NCI-H510A treated with DMSO at 0.1 percent for 48 hours (cell line): ENCODE results near the gene RAP1A.

Source experiments
- DNase-seq: peaks from one replicate; lab custom pipeline; 2025; lab: John Stamatoyannopoulos, UW

Gene RAP1A

GRCh38 chr1:111720274-111720976 is 100.8 kb downstream of the RAP1A start:
- no peak for DNase-seq

- no peak for DNase-seq
Observed at GRCh38 chr1:111720977-111721786, 101.6 kb downstream of the RAP1A start.

DNA sequence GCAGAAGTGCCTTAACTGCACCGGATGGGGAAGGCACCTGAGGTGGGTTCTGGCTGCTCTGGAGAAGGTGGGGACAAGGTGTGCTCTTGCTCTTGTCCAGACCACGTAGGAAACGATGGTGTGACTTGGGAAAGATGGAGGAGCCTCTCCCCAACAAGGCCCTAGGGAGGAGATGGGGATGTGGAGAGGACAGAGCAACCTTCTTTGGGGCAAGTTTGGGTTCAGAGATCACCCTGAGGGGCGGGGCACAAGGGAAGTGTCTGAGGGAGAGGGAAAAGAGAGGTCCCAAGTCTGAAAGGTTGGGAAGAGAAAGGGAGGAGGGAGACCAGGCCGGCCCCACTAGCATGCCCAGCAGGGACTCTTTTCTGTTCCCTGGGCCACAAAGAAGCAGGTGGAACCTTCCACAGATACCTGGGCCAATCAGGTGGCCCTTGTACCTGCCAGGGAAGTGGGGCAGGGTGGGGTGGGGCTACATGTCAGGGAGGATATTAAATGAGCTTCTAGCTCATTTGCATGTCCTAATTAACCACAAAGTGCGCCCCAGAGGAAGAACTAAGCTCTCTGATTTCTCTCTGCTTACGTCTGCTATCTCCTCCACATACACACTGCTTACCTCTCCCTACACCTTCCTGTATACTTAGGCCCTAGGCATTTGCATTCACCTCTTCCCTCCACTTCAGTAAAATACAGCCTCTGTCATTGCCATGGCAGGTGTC is 103.7 kb downstream of the RAP1A start:
- DNase-seq = no peak

- no peak for DNase-seq
Observed at GRCh38 chr1:111723871-111724270, 104.3 kb downstream of the RAP1A start.

GRCh38 chr1:111725192-111725591 is 105.6 kb downstream of the RAP1A start:
- DNase-seq = no peak

DNA sequence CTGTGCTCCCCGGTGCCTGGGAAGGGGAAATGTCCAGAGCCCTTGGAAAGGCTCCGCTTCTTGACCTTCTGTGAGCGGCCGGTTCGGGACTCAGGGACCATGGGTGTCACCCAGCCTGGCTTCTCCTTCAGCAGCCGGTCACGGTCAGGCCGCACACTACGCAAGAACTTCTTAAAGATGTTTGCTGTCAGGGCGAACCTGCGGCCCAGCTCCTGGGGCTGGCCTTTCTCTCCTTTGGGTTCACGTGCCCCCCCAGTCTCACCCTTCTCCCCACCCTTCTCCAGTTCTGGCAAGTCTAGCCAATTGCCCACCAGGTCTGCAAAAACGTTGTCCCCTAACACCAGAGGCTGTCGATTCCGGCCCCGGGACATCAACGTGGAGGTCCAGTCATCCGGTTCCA is 107.5 kb downstream of the RAP1A start:
- no peak for DNase-seq

GRCh38 chr1:111729271-111729921 is 109.8 kb downstream of the RAP1A start:
- no peak for DNase-seq

- DNase-seq = no peak
Observed at GRCh38 chr1:111729946-111730681, 110.5 kb downstream of the RAP1A start.

GRCh38 chr1:111730706-111731105 is 111.1 kb downstream of the RAP1A start:
- DNase-seq = no peak

DNA sequence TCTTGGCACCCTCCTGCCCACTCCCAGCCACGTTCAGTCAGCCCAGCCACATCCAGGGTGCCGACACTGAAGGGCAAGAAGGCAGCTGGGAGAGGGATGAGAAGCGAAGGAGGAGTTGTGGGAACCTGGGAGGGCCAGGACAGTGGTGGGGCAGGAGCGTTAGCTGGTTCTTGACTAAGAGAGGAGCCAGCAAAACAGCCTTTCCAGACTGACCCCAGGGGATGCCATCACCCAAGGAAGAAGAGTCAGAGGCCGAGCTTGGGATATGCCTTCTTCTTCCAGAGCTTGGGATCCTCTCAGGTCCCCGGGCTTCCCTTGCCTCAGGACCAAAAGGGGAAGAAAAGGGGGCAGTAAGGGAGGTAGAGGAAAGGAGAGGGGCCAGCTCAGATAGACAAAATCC is 112.4 kb downstream of the RAP1A start:
- no peak for DNase-seq

DNA sequence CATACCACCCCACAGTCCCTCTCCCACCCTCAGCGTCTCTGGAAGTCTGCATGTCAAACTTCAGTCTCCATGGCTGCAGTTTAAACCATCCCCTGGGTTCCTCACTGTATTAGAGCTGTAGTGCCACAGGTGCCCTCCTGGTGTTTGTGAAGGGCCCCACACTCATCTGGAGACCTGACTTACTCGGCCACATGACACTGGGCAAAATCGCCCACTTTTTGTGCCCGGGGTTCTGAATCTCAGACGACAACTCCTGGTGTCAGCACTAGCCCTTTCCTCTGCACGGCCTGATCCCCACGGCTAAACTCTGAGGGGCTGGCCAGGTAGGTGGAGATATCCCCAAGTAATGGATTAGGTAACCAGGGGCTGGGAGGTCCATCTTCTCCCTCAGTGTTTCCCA is 113.1 kb downstream of the RAP1A start:
- no peak for DNase-seq

GRCh38 chr1:111733183-111733991 is 113.8 kb downstream of the RAP1A start:
- peak; percentile 60 for DNase-seq

- no peak for DNase-seq
Observed at GRCh38 chr1:111733992-111734341, 114.4 kb downstream of the RAP1A start.

DNA sequence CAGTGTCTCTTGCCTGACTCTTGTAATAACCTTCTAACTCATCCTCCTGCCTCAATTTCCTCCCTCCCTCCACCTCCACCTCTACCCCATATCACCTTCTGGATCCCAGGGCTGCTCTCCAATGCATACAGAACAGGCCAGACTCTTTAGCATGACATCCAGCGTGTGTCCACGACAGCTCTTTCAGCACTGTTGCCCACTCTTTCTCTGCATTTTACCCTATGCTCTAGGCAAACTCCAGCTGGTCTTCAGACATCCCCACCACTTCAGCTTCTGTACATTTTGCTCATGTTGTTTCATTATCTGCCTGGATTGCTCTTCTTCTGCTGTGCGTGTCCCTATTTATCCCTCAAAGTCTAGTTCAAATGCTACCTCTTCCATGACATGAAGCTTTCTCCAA is 114.8 kb downstream of the RAP1A start:
- no peak for DNase-seq

- no peak for DNase-seq
Observed at GRCh38 chr1:111734856-111735255, 115.3 kb downstream of the RAP1A start.

DNA sequence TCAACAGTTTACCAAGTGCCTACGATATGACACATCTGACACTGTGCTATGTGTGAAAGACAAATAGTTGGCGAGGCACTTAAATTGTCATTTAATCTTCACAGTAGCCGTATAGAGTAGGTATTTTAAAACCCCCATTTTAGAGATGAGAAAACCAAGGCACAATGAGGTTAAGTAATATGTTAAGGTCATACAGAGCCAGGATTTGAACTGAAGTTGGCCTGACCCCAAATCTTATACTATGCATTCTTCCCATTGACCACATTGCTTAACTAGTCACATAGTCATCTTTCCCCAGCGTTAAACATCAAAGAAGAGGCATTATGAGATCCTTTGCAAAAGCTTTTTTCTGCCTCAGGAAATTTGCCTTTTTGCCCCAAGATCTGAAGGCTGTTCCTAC is 115.7 kb downstream of the RAP1A start:
- DNase-seq = no peak

GRCh38 chr1:111735858-111736544 is 116.4 kb downstream of the RAP1A start:
- peak; percentile 70 for DNase-seq

- no peak for DNase-seq
Observed at GRCh38 chr1:111736548-111737215, 117.1 kb downstream of the RAP1A start.

GRCh38 chr1:111737216-111738132 is 117.9 kb downstream of the RAP1A start:
- DNase-seq = no peak
